Ovary (tissue), 9 donors: ENCODE results near the gene TDRKH. TPM values are rescaled to one million over a fixed set of nuclear protein-coding genes. Genes with fewer than 3 reads are reported as not detected.
"Not testable (repeated sequence)": the region's sequence is repeated elsewhere in the genome, so short reads cannot be mapped to it uniquely, and the experiment has no call there.

Experiments
- DNase-seq, 5 donors: peaks; one replicate each; pipeline ENCODE4 v3.0.0-alpha.2; 2019 to 2020
- H3K27ac ChIP-seq, 2 donors: fragments of 200-600 bp; one replicate each; pipeline versions ENCODE4 v1.5.1 to v1.8.0; 2019 to 2022
- H3K27me3 ChIP-seq: fragments of 200-600 bp; one replicate; pipeline ENCODE4 v1.8.0; 2022
- H3K36me3 ChIP-seq: fragments of 200-600 bp; sonication (generic); one replicate; pipeline ENCODE4 v1.5.1; 2019
- H3K4me1 ChIP-seq: one replicate; pipeline ENCODE4 v1.8.1; 2013; ENCODE audit warnings: mild to moderate bottlenecking, moderate library complexity; ENCODE audit not compliant: insufficient read depth
- H3K4me3 ChIP-seq: fragments of 200-600 bp; sonication (generic); one replicate; pipeline ENCODE4 v1.5.1; 2017
- H3K9me3 ChIP-seq, 2 donors: fragments of 200-600 bp in 1 of 2; sonication (generic) in 1 of 2; one replicate each; pipeline versions ENCODE4 v1.5.1 to v1.8.1; 2013 to 2019; ENCODE audit warnings: mild to moderate bottlenecking in 1 of 2, moderate library complexity in 1 of 2
- CTCF ChIP-seq, 3 donors: fragments of 450-650 bp in 2 of 3; fragments of 200-600 bp in 1 of 3; IDR thresholded peaks; one replicate each; pipeline versions ENCODE4 v1.5.1 to v1.8.0; 2016 to 2022; ENCODE audit warnings: antibody characterized with exemption in 3 of 3, mild to moderate bottlenecking in 1 of 3
- EP300 ChIP-seq: sonication (generic); formaldehyde crosslinking; IDR thresholded peaks from one replicate; pipeline ENCODE4 v1.6.1; 2017; ENCODE audit warnings: antibody characterized with exemption
- POLR2A ChIP-seq: fragments of 450-650 bp; IDR thresholded peaks from one replicate; pipeline ENCODE4 v1.6.1; 2017; ENCODE audit warnings: antibody characterized with exemption, mild to moderate bottlenecking, moderate library complexity
- WGBS, 3 donors: extraction: QIAGEN DNeasy Blood & Tissue Kit in 1 of 3; methylation state at CpG; one replicate each; pipeline versions ENCODE4 v1.1.5 to v1.1.7; 2013 to 2017; 5-methylcytosine and 5-hydroxymethylcytosine counted together
- intact Hi-C, 4 donors: fragments of 100-400 bp; cut with DNase I; formaldehyde crosslinking; loops; one replicate each; pipeline versions ENCODE4 v1.11.0 to v1.15.1; 2022 to 2023
- polyA plus RNA-seq, 2 donors: library from polyadenylated mRNA; stranded (reverse); fragments of 200-250 nt in 1 of 2; fragments of 350-450 nt in 1 of 2; fragmentation: Illumina TruSeq in 1 of 2; extraction: RNeasy Lipid Tissue Mini Kit (QIAGEN cat#74804) in 1 of 2; gene quantifications; one replicate each; pipeline ENCODE4 v1.2.3, GENCODE V29; 2013 to 2014
- total RNA-seq, 7 donors: library from RNA; depleted of rRNA in 2 of 7; stranded (reverse); fragments of >200 nt in 2 of 7; fragmentation: NEBNext Ultra II Directional in 3 of 7; extraction: Animal tissue kit (Norgen Biotek cat#: 25700) in 3 of 7; gene quantifications; one replicate each; pipeline versions ENCODE4 v1.1.0 to v1.2.4, GENCODE V29; 2016 to 2023
- donor health status: DM: no; HTN: no; CAD: no; lungs with moderate emphysema.
- donor health status: DM: no; HTN: no; CAD: no.
- donor health status: Bipolar disorder and iron deficiency.
- donor health status: DM: yes; HTN: yes; CAD: no.
- donor health status: DM: no; HTN: no; CAD: no.
- donor health status: DM: yes; HTN: yes; CAD: no.

TDRKH gene
- total and polyA plus RNA-seq, 9 donors: 1.5 to 6.6 (median 3.2) TPM

GRCh38 chr1:151790940-151791651, 796 bp upstream of the TDRKH start:
- Histone ChIP-seq H3K36me3 (no peaks in the 10 kb centered on the region), H3K27me3 (no peaks in the 10 kb centered on the region), H3K4me3 (peak overlapping the region; percentile 55), H3K27ac (no peak overlapping the region), H3K4me1 (peaks cover 6% of the 10 kb centered on the region), H3K9me3 (no peaks in the 10 kb centered on the region)
- intact Hi-C loops: no loop called here
- WGBS, 3 donors: 1 to 2% (median 2%) methylated on average over 46 to 52 of the region's 52 CpGs
- DNase-seq: peak in 1 of 5 donors; percentile 40
- no peak for TF ChIP-seq EP300
- TF ChIP-seq CTCF (IDR thresholded peaks at IDR 0.05): no peak
- TF ChIP-seq POLR2A: no peak

DNA sequence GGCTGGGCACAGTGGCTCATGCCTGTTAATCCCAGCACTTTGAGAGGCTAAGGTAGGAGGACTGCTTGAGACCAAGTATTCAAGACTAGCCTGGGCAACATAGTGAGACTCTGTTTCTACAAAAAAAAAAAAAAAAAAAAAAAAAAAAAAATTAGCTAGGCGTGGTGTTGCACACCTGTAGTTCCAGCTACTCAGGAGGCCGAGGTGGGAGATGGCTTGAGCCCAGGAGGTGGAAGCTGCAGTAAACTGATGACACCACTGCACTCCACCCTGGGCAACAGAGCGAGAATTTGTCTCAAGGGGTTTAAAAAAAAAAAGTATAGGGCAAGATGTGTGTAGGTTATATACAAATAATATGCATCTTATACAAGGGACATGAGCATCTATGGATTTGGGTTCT, 2.6 kb downstream of the TDRKH start:
- intact Hi-C loops: no loop called here
- DNase-seq: no peak
- Histone ChIP-seq H3K27ac (no peak overlapping the region), H3K27me3 (no peaks in the 10 kb centered on the region), H3K9me3 (no peaks in the 10 kb centered on the region), H3K4me3 (no peak overlapping the region), H3K4me1 (peaks cover 6% of the 10 kb centered on the region), H3K36me3 (no peaks in the 10 kb centered on the region)
- WGBS, 3 donors: 88 to 92% (median 89%) methylated on average over 3 of the region's 3 CpGs
- TF ChIP-seq POLR2A (no peak), EP300 (no peak), CTCF (IDR thresholded peaks at IDR 0.05) (no peak)

DNA sequence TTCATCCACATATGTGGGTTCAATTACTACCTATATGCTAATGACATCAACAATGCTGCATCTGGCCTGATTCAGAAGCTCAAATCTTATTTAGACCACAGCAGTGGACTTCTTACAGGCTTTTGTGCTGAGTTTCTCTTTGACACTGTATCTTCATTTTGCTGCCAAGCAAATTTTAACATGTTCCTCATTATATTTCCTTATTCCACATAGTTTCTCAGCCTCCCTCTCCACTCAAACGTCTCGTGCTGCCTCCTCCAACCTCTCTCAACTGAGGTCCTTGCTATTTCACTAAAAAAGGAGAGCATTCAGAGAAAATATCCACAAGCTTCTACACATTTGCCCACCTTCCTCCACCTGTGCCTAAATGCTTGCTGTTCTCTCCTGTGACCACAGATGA, 6.5 kb downstream of the TDRKH start:
- intact Hi-C loops: no loop called here
- Histone ChIP-seq H3K27ac (no peak overlapping the region), H3K36me3 (no peaks in the 10 kb centered on the region), H3K4me3 (no peak overlapping the region), H3K9me3 (no peaks in the 10 kb centered on the region), H3K27me3 (no peaks in the 10 kb centered on the region), H3K4me1 (no peaks in the 10 kb centered on the region)
- WGBS, 3 donors: 44 to 48% (median 47%) methylated on average over 2 of the region's 2 CpGs
- no peak for TF ChIP-seq CTCF (IDR thresholded peaks at IDR 0.05)
- no peak for DNase-seq

- DNase-seq: no peak
- Histone ChIP-seq H3K4me1 (no peaks in the 10 kb centered on the region), H3K36me3 (no peaks in the 10 kb centered on the region), H3K27ac (no peak overlapping the region), H3K4me3 (no peak overlapping the region), H3K27me3 (no peaks in the 10 kb centered on the region), H3K9me3 (no peaks in the 10 kb centered on the region)
- no peak for TF ChIP-seq POLR2A
- no peak for TF ChIP-seq EP300
- 82 to 88% (median 85%) methylated on average over 3 of the region's 3 CpGs for WGBS, 3 donors
- intact Hi-C loops: no loop called here
Measured at GRCh38 chr1:151782741-151783140, 7.6 kb downstream of the TDRKH start.

DNA sequence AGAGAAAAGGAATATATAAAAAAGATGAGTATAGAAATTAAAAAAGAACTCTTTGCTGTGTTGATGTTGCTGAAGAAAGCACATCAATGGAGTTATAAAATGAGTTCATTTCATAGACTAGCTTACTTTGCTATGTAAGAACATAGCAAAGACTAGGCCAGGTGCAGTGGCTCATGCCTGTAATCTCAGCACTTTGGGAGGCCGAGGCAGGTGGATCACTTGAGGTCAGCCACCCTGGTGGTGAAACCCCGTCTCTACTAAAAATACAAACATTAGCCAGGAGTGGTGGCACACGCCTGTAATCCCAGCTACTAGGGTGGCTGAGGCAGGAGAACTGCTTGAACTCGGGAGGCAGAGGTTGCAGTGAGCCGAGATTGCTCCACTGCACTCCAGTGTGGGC, 8.3 kb downstream of the TDRKH start:
- H3K27me3 ChIP-seq, H3K27ac ChIP-seq, H3K36me3 ChIP-seq, H3K9me3 ChIP-seq, intact Hi-C loops, H3K4me3 ChIP-seq, H3K4me1 ChIP-seq, DNase-seq: not testable (repeated sequence)
- 69 to 81% (median 73%) methylated on average over 5 of the region's 5 CpGs for WGBS, 3 donors

DNA sequence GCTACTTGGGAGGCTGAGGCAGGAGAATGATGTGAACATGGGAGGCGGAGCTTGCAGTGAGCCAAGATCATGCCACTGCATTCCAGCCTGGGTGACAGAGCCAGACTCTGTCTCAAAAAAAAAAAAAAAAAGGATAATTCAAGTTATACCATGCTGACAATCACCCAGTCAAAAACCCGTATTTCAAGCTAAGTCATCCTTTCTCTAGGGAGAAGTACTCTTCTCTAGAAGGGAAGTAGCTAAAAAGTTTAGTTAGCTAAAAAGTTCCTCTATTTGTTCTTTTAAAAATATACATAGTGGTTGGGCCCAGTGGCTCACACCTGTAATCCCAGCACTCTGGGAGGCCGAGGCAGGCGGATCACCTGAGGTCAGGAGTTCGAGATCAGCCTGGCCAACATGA, 9.6 kb downstream of the TDRKH start:
- WGBS, 3 donors: 92 to 96% (median 93%) methylated on average over 5 of the region's 5 CpGs
- H3K4me3 ChIP-seq, H3K4me1 ChIP-seq, H3K9me3 ChIP-seq, H3K27me3 ChIP-seq, intact Hi-C loops, H3K27ac ChIP-seq, DNase-seq, H3K36me3 ChIP-seq: not testable (repeated sequence)
